Skeletal muscle satellite cell (primary cell): ENCODE results near the gene MXI1.

Experiments used
- H3K27me3 ChIP-seq: 2 replicates; pipeline ENCODE4 v1.7.0; 2013; ENCODE audit warnings: low read length; ENCODE audit not compliant: control insufficient read depth, insufficient read depth
- H3K36me3 ChIP-seq: 2 replicates; pipeline ENCODE4 v1.7.0; 2013; ENCODE audit warnings: mild to moderate bottlenecking, control low read depth, low read length; ENCODE audit not compliant: insufficient read depth
- H3K4me1 ChIP-seq: 2 replicates; pipeline ENCODE4 v1.7.0; 2013; ENCODE audit warnings: low read length; ENCODE audit not compliant: control insufficient read depth, insufficient read depth
- H3K4me2 ChIP-seq: 2 replicates; pipeline ENCODE4 v1.7.0; 2013; ENCODE audit warnings: mild to moderate bottlenecking, low read length
- H3K4me3 ChIP-seq: 2 replicates; pipeline ENCODE4 v1.7.0; 2013; ENCODE audit warnings: low read length
- H3K9ac ChIP-seq: 2 replicates; pipeline ENCODE4 v1.7.0; 2013; ENCODE audit warnings: mild to moderate bottlenecking, low read depth, low read length, moderate library complexity
- H3K9me3 ChIP-seq: replicated peaks from 2 replicates; pipeline ENCODE4 v1.7.0; 2013; ENCODE audit warnings: mild to moderate bottlenecking, control low read depth, low read length

The MXI1 gene

DNA sequence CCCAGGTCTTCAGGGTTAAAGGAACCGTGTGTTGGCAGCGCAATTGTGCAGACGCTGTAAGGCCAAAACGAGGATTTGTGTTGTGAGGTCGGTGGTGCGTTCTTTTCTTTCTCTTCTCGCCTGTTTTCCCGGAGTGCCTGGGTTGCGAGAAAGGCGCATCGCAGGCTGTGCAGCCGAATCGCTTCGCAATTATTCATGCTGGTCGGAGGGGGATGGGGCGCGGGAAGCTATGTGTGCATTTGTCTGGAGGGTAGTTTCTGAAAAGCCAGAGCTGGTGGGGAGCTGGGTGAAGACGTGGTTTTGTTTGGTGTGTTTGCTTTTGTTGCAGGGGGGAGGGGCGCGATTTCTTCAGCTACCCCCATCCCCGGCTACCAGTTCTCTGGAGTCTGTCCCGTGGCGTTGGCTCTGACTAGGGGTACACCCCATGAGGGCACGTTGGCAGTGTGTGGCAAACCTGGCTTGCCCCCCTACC is 2.1 kb downstream of the MXI1 start:
- Histone ChIP-seq H3K36me3 (no peaks in the 10 kb centered on the region), H3K9me3 (no peaks in the 10 kb centered on the region), H3K4me3 (peak overlapping the region; percentile 77), H3K4me2 (peak overlapping the region; percentile 98), H3K4me1 (peaks cover 4% of the 10 kb centered on the region), H3K27me3 (peaks cover 3% of the 10 kb centered on the region), H3K9ac (peak overlapping the region; percentile 31)

DNA sequence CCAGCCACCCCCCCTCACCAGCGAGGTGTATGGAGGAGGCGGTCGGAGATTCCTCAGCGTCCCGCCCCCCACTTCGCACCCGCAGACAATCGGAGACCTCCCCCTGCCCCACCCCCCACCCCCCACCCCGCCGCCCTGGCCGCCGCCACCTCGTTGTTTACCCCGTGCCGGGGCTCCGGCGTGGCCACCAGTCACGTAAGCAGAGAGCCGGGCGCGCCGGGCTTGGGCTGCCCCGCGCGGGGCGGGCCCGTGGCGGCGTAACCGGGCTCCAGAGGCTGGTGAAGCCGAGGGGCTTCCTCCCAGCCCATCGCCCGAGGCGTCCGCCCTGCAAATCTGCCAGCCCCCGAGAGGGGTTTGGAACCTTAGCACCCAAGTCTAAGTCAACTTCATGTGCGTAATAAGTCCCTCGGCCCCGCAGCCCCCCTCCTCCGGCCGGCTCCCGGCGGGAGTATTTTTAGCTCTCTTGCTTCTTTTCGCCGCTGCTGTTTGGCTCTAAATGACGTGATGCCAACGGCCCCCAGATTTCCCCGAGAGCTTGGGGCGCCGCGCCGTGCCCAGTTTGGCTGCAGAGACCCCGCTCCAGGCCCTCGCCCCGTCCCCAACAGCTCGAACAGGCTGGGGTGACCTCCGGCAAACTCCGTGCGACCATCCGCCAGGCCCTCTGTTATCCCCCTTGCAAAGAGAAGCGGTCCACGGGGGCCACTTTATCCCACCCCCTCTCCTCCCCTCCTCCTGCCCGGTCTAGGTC is 2.7 kb downstream of the MXI1 start:
- H3K36me3 ChIP-seq: no peaks in the 10 kb centered on the region
- peaks cover 4% of the 10 kb centered on the region for H3K4me1 ChIP-seq
- peak overlapping the region; percentile 77 for H3K4me3 ChIP-seq
- peak overlapping the region; percentile 75 for H3K9ac ChIP-seq
- H3K4me2 ChIP-seq: peak overlapping the region; percentile 98
- H3K9me3 ChIP-seq: no peaks in the 10 kb centered on the region
- H3K27me3 ChIP-seq: peaks cover 3% of the 10 kb centered on the region

DNA sequence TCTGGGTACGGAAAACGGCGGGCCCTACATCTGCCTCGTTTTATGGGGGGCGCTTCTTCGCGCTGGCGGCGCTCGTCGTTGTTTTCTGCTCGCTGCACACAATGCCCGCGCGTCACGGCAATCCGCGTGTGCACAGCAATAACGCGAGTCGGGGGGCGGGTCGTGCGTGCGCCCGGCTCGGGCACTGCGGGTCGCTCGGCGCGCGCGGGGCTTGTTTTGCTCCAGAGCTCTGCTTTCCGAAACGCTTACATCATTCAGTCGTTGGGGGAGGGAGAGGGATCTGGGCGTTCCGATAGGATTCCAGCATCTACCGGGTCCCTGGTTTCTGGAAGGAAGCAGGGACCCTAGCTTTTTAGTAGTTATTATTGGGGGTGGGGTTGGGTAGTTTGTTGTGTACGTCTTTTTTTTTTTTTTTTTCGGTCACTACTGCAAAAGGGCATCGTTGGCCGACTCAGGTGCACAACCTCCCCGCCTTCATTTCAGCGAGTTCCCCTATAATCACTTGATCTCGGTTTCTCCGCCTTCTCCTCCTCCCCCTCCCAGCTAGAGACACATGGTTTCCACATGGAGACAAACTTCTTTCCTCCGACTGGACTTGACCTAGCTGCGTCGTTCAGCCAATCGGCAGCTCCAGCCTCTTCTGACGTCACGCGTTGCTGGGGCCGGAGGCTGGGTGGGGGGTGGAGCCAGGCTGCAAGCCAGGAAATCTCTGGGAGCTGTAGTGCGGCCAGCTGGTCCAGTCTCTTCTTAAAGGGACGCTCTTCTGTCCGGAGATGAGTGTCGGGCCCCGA is 3.5 kb downstream of the MXI1 start:
- Histone ChIP-seq H3K27me3 (peaks cover 4% of the 10 kb centered on the region), H3K4me3 (peak overlapping the region; percentile 77), H3K4me2 (peak overlapping the region; percentile 98), H3K4me1 (peaks cover 4% of the 10 kb centered on the region), H3K36me3 (no peaks in the 10 kb centered on the region), H3K9me3 (no peaks in the 10 kb centered on the region), H3K9ac (peak overlapping the region; percentile 75)

GRCh38 chr10:110211465-110211843 is 4.0 kb downstream of the MXI1 start:
- peak overlapping the region; percentile 77 for H3K4me3 ChIP-seq
- peaks cover 8% of the 10 kb centered on the region for H3K27me3 ChIP-seq
- H3K4me2 ChIP-seq: peak overlapping the region; percentile 98
- H3K9me3 ChIP-seq: no peaks in the 10 kb centered on the region
- H3K4me1 ChIP-seq: peaks cover 4% of the 10 kb centered on the region
- H3K36me3 ChIP-seq: no peaks in the 10 kb centered on the region
- peak overlapping the region; percentile 46 for H3K9ac ChIP-seq

- H3K36me3 ChIP-seq: no peaks in the 10 kb centered on the region
- H3K9ac ChIP-seq: no peak overlapping the region
- peaks cover 4% of the 10 kb centered on the region for H3K4me1 ChIP-seq
- H3K27me3 ChIP-seq: peaks cover 8% of the 10 kb centered on the region
- H3K4me2 ChIP-seq: no peak overlapping the region
- no peaks in the 10 kb centered on the region for H3K9me3 ChIP-seq
- no peak overlapping the region for H3K4me3 ChIP-seq
Measured at GRCh38 chr10:110212119-110213006, 5.0 kb downstream of the MXI1 start.

DNA sequence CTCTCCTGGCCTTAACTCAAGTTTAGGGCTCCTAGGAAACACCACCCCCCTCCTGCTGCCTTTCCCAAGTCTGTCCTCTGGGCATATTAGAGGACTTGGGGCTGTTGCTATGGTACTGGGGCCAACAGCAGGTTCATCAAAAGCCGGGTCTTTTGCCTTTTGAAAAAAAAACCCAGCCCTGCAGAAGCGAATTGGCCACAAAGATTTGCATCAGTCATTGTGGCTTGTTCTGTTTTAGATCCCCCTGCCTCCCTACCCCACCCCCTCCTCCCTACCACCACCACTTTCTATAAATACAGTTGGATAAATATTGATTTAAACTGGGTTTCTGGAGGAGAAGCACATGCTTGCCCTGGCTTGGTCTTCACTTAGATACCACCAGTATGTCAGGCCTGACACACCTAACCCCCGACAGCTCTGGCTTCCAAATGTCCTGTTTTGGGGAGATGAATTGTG is 7.0 kb downstream of the MXI1 start:
- Histone ChIP-seq H3K9me3 (no peaks in the 10 kb centered on the region), H3K27me3 (peaks cover 8% of the 10 kb centered on the region), H3K4me1 (peaks cover 4% of the 10 kb centered on the region), H3K36me3 (no peaks in the 10 kb centered on the region), H3K4me2 (no peak overlapping the region), H3K4me3 (no peak overlapping the region), H3K9ac (no peak overlapping the region)

- Histone ChIP-seq H3K4me3 (no peak overlapping the region), H3K9ac (no peak overlapping the region), H3K4me2 (no peak overlapping the region), H3K4me1 (peaks cover 4% of the 10 kb centered on the region), H3K9me3 (no peaks in the 10 kb centered on the region), H3K27me3 (peaks cover 8% of the 10 kb centered on the region), H3K36me3 (no peaks in the 10 kb centered on the region)
Measured at GRCh38 chr10:110215286-110216170, 8.1 kb downstream of the MXI1 start.

DNA sequence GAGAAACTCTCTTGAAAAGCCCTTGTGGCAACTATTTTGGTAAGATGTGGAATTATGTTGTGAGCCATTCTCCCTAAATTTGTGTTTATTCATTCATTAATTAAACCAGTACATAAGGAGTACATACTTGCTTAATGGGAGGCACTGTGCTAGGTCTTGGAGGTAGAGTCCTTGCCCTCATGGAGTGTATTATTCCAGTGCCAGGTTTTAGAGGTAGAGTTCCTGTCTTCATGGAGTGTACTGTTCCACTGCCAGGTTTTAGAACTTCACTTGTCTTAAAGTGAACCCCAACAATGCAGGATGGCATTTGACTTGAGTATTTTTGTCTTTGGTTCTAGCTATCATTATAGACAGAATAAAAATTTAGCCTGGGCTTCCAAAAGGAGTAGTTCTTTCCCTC is 8.8 kb downstream of the MXI1 start:
- Histone ChIP-seq H3K9ac (no peak overlapping the region), H3K4me1 (peaks cover 4% of the 10 kb centered on the region), H3K4me2 (no peak overlapping the region), H3K4me3 (no peak overlapping the region), H3K9me3 (no peaks in the 10 kb centered on the region), H3K36me3 (no peaks in the 10 kb centered on the region), H3K27me3 (peaks cover 8% of the 10 kb centered on the region)

- Histone ChIP-seq H3K36me3 (no peaks in the 10 kb centered on the region), H3K4me3 (no peak overlapping the region), H3K4me2 (no peak overlapping the region), H3K9ac (no peak overlapping the region), H3K9me3 (no peaks in the 10 kb centered on the region), H3K4me1 (peaks cover 7% of the 10 kb centered on the region), H3K27me3 (peaks cover 8% of the 10 kb centered on the region)
Measured at GRCh38 chr10:110216942-110217661, 9.7 kb downstream of the MXI1 start.

DNA sequence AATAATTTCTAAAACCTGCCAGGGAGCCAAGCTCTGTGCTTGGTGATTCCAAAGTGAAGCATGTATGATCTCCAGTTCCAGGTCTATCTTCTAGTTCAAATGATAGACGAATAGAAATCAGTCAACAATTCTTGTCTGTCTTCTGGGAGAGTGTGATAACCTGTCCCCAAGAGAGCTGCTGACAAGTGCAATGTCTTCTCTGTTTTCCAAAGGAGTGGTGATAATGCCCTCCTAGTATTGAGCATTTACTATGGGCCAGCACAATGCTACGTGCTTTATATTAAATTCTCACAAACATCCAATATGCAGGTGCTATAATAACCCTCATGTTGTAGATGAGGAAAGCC is 10.2 kb downstream of the MXI1 start:
- H3K4me1 ChIP-seq: peaks cover 11% of the 10 kb centered on the region
- no peaks in the 10 kb centered on the region for H3K36me3 ChIP-seq
- no peaks in the 10 kb centered on the region for H3K9me3 ChIP-seq
- H3K4me3 ChIP-seq: no peak overlapping the region
- peaks cover 4% of the 10 kb centered on the region for H3K27me3 ChIP-seq
- no peak overlapping the region for H3K9ac ChIP-seq
- H3K4me2 ChIP-seq: no peak overlapping the region
